Subcutaneous abdominal adipose tissue (tissue), 5 donors: ENCODE data around the gene NRN1.
"Not testable (repeated sequence)": the region's sequence is repeated elsewhere in the genome, so short reads cannot be mapped to it uniquely, and the experiment has no call there.

ENCODE experiments used
- H3K27ac ChIP-seq: one replicate; pipeline ENCODE4 v1.7.0; 2013; ENCODE audit warnings: low read depth, mild to moderate bottlenecking, inconsistent platforms, low read length, moderate library complexity
- H3K27me3 ChIP-seq, 5 donors: one replicate each; pipeline ENCODE4 v1.7.0; 2013; ENCODE audit warnings: low read length in 5 of 5, inconsistent platforms in 1 of 5; ENCODE audit not compliant: control insufficient read depth in 5 of 5, insufficient read depth in 4 of 5
- H3K36me3 ChIP-seq, 5 donors: one replicate each; pipeline ENCODE4 v1.7.0; 2013; ENCODE audit warnings: low read length in 5 of 5; ENCODE audit not compliant: control insufficient read depth in 5 of 5, insufficient read depth in 5 of 5
- H3K4me1 ChIP-seq, 5 donors: one replicate each; pipeline ENCODE4 v1.7.0; 2013; ENCODE audit warnings: low read length in 5 of 5, mild to moderate bottlenecking in 3 of 5, moderate library complexity in 1 of 5; ENCODE audit not compliant: control insufficient read depth in 5 of 5, insufficient read depth in 5 of 5
- H3K4me3 ChIP-seq, 5 donors: one replicate each; pipeline ENCODE4 v1.7.0; 2013; ENCODE audit warnings: low read length in 5 of 5, low read depth in 1 of 5
- H3K9ac ChIP-seq, 5 donors: one replicate each; pipeline ENCODE4 v1.7.0; 2013; ENCODE audit warnings: low read length in 5 of 5, mild to moderate bottlenecking in 4 of 5, moderate library complexity in 3 of 5
- H3K9me3 ChIP-seq, 5 donors: one replicate each; pipeline ENCODE4 v1.7.0; 2013; ENCODE audit warnings: low read length in 5 of 5; ENCODE audit not compliant: control insufficient read depth in 5 of 5
- donor health status: healthy.
- donor health status: healthy.
- donor health status: healthy.
- donor health status: healthy.
- donor health status: healthy.

The NRN1 gene

GRCh38 chr6:6022841-6023240, 16.1 kb upstream of the NRN1 start:
- not testable (repeated sequence) for H3K27me3 ChIP-seq

GRCh38 chr6:6008648-6009421, 2.1 kb upstream of the NRN1 start:
- peak overlapping the region; percentile 84 for H3K27ac ChIP-seq
- peak overlapping the region in 4 of 5 donors; percentile 35 to 83 (median 64) for H3K9ac ChIP-seq
- H3K9me3 ChIP-seq: no peaks in the 10 kb centered on the region
- peak overlapping the region; percentile 79 to 91 (median 80) for H3K4me3 ChIP-seq
- peaks cover 0 to 55% (median 48%) of the 10 kb centered on the region in 5 donors for H3K4me1 ChIP-seq
- peaks cover 0 to 31% (median 12%) of the 10 kb centered on the region in 5 donors for H3K27me3 ChIP-seq
- no peaks in the 10 kb centered on the region for H3K36me3 ChIP-seq

More at GRCh38 chr6:6022841-6023240, 16.1 kb upstream of the NRN1 start:
- H3K4me1 ChIP-seq: peaks cover 0 to 21% (median 3%) of the 10 kb centered on the region in 5 donors
- H3K9ac ChIP-seq, H3K36me3 ChIP-seq, H3K27ac ChIP-seq, H3K9me3 ChIP-seq, H3K4me3 ChIP-seq: not testable (repeated sequence)

GRCh38 chr6:6008089-6008647, 1.4 kb upstream of the NRN1 start:
- peak overlapping the region; percentile 21 to 83 (median 64) for H3K9ac ChIP-seq
- H3K4me1 ChIP-seq: peaks cover 0 to 62% (median 54%) of the 10 kb centered on the region in 5 donors
- H3K36me3 ChIP-seq: no peaks in the 10 kb centered on the region
- no peaks in the 10 kb centered on the region for H3K9me3 ChIP-seq
- peak overlapping the region; percentile 79 to 91 (median 80) for H3K4me3 ChIP-seq
- peaks cover 0 to 33% (median 12%) of the 10 kb centered on the region in 5 donors for H3K27me3 ChIP-seq
- peak overlapping the region; percentile 84 for H3K27ac ChIP-seq

- H3K4me1 ChIP-seq: peaks cover 0 to 69% (median 61%) of the 10 kb centered on the region in 5 donors
These were observed 802 bp upstream of the NRN1 start for GRCh38 chr6:6007366-6008088.

GRCh38 chr6:6006006-6006427, 708 bp downstream of the NRN1 start:
- Histone ChIP-seq H3K9me3 (no peaks in the 10 kb centered on the region), H3K27ac (peak overlapping the region; percentile 84), H3K4me1 (peaks cover 0 to 84% (median 72%) of the 10 kb centered on the region in 5 donors), H3K9ac (peak overlapping the region; percentile 6 to 83 (median 65)), H3K36me3 (peaks cover 0 to 6% (median 0%) of the 10 kb centered on the region in 5 donors), H3K27me3 (peaks cover 0 to 45% (median 14%) of the 10 kb centered on the region in 5 donors), H3K4me3 (peak overlapping the region; percentile 79 to 91 (median 80))

More at GRCh38 chr6:6007366-6008088, 802 bp upstream of the NRN1 start:
- no peaks in the 10 kb centered on the region for H3K36me3 ChIP-seq
- H3K27ac ChIP-seq: peak overlapping the region; percentile 84
- peaks cover 0 to 39% (median 12%) of the 10 kb centered on the region in 5 donors for H3K27me3 ChIP-seq
- H3K9me3 ChIP-seq: no peaks in the 10 kb centered on the region
- H3K9ac ChIP-seq: peak overlapping the region in 4 of 5 donors; percentile 56 to 83 (median 73)
- peak overlapping the region; percentile 79 to 91 (median 80) for H3K4me3 ChIP-seq

- Histone ChIP-seq H3K27me3 (peaks cover 0 to 45% (median 14%) of the 10 kb centered on the region in 5 donors), H3K9ac (peak overlapping the region in 3 of 5 donors; percentile 16 to 82 (median 65)), H3K4me3 (peak overlapping the region; percentile 79 to 91 (median 80)), H3K27ac (peak overlapping the region; percentile 84), H3K9me3 (no peaks in the 10 kb centered on the region), H3K4me1 (peaks cover 0 to 88% (median 75%) of the 10 kb centered on the region in 5 donors), H3K36me3 (peaks cover 0 to 6% (median 0%) of the 10 kb centered on the region in 5 donors)
These were observed 1.4 kb downstream of the NRN1 start for GRCh38 chr6:6005051-6006005.

GRCh38 chr6:6004390-6004995, 2.2 kb downstream of the NRN1 start:
- peak overlapping the region; percentile 79 to 91 (median 80) for H3K4me3 ChIP-seq
- peak overlapping the region in 3 of 5 donors; percentile 57 to 74 (median 68) for H3K9ac ChIP-seq
- H3K4me1 ChIP-seq: peaks cover 0 to 95% (median 80%) of the 10 kb centered on the region in 5 donors
- peaks cover 0 to 6% (median 0%) of the 10 kb centered on the region in 5 donors for H3K36me3 ChIP-seq
- peaks cover 0 to 50% (median 14%) of the 10 kb centered on the region in 5 donors for H3K27me3 ChIP-seq
- peak overlapping the region; percentile 65 for H3K27ac ChIP-seq
- no peaks in the 10 kb centered on the region for H3K9me3 ChIP-seq

- peak overlapping the region; percentile 79 to 91 (median 80) for H3K4me3 ChIP-seq
- peaks cover 0 to 6% (median 0%) of the 10 kb centered on the region in 5 donors for H3K36me3 ChIP-seq
- peaks cover 0 to 53% (median 14%) of the 10 kb centered on the region in 5 donors for H3K27me3 ChIP-seq
- peak overlapping the region; percentile 47 to 74 (median 67) for H3K9ac ChIP-seq
- peaks cover 0 to 95% (median 80%) of the 10 kb centered on the region in 5 donors for H3K4me1 ChIP-seq
- H3K27ac ChIP-seq: peak overlapping the region; percentile 65
- no peaks in the 10 kb centered on the region for H3K9me3 ChIP-seq
These were observed 2.9 kb downstream of the NRN1 start for GRCh38 chr6:6003621-6004366.
